Measurements from ENCODE around the gene PAPOLG.

DNA sequence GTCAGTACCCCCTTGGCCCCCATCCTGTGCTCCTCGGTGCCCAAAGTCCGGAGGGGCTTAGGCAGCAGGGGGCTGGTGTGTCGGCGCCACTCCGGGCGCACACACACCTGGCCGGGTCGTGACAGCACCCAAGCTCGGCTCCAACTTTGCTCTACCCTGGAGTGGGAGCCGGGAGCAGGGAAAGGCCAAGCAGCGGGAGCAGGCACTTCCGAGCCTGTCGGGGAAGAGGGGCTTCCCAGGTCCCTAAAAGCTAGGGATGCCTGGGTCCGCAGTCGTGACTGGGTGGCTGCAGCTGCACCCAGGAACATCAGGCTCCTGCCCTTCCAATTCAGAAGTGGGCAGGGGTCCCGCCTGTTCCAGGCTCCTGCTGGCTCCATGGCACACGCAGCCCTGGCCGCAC lies 48.4 kb downstream of the PAPOLG start:
- TF ChIP-seq EZH2 (IDR thresholded peaks at IDR 0.05), result no peak
- no peak for TF ChIP-seq POLR2AphosphoS5 (IDR thresholded peaks at IDR 0.05; ENCODE audit: borderline replicate concordance, low read depth, low read length)
